HG03066 (cell line): ENCODE results near the gene CD63.

Source experiments
- ATAC-seq: cut with Tn5 transposase; IDR thresholded peaks from one replicate; pipeline ENCODE4 v1.9.1; 2021; ENCODE audit warnings: low read depth; ENCODE audit not compliant: unreplicated experiment

Gene CD63

DNA sequence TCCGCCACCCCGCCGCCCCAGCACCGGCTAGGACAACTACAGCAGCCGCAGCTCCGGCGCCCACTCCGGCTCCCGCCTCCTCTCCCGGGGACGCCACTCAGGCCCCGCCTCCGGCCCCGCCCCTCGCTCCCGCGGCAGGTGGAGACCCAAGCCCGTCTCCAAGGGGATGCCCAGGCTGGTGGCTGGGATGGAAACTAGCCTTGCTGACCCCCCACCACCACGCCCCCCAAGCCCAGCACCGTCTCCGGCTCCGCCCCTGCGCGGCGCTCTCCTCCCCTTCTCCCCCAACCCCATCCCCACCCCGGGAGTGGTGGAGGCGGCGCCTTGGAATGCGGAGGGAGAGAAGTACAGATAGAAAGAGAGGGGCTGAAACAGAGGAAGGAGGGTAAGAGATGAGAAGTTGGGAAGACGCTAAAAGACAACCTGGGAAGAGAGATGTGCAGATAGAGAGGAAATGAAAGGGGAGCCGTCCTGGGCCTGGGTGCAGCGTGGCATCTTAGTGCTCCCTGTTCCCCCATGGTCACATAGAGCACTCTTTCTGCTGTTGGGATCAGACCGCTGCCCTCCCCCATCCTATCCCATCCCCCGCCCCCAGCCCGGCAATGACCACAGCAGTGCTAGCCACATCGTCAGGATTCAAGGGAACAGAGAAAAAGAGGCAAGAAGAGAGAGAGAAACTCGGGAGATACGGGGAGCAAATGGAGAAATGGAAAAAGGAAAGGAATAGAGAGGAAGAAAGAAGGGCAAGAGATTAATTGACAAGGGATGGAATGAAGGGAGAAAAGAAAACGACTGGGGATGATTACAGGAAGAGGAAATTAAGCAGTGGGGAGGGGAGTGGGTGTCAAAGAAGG, 20.7 kb downstream of the CD63 start, which contains the start of gene ITGA7:
ITGA7 (minus strand) TSS at position 64 of the 854 bp plus-strand sequence. CDS start 222 bp downstream, outside the sequence.
- peak; percentile 54 for ATAC-seq

DNA sequence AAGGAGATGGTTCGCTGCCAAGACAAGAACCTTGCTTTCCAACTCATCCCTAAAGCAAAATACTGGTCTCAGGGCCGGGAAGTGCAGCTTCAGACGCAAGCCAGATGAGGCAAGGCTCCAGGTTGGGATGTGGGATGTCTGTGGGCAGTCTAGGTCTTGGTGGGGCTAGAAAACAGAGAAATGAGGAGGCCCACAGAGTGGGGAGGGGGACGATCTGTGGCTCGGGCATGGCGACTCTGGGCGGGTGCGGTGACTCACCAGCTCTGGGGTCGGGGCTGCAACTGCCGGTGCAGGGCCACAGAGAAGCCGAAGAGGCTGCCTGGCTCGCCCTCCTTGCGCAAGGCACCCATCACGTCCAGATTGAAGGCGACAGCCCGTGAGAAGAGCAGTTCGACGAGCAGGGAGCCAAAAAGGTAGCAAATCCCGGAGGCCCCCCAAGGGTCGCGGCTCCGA, 21.6 kb downstream of the CD63 start:
- no peak for ATAC-seq

- ATAC-seq, result no peak
Measured at GRCh38 chr12:55706568-55707218, 22.1 kb downstream of the CD63 start.

- no peak for ATAC-seq
Measured at GRCh38 chr12:55705782-55706402, 22.9 kb downstream of the CD63 start.

DNA sequence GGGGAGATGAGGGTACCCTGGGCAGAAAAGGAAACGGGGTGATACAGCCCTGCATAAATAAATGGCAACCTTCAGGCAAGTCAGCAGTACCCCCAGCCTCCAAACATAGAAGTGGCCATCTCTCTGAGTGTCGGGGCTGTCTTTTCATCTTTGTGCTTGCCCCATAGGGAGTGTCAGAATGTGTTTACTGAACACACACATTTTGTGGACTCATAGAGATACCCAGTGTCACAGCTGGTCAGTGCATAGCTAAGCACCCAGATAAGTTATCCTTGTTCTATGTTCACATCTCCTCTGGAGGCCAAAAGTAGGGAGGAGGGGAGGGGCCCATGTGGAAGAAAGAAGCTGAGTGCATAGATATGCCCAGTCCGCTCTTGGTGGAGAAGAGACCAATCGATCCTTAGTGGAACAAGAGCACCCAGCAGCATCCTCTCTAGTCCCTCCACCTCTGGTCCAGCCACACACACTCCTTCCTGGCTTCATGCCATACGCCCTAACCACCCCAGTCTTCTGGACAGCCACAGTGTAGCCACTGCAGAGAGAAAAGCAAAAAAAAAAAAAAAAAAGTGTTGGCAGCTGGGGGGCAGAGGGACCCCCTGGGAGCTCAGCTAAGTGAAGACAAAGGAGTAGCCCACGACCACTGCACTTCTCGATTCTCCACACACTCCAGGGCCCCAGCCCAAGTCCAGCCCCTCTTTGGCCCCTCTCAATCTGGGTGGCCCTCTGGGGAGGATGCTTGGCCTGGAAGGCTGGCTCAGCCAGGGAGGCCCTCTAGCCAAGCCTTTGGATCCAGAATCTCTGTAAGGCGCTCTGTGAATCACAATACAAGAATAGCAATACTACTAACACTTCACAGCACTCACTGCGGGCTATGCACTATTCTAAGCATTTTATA, 23.7 kb downstream of the CD63 start:
- no peak for ATAC-seq

- ATAC-seq, result no peak
Measured at GRCh38 chr12:55703901-55704761, 24.7 kb downstream of the CD63 start.

DNA sequence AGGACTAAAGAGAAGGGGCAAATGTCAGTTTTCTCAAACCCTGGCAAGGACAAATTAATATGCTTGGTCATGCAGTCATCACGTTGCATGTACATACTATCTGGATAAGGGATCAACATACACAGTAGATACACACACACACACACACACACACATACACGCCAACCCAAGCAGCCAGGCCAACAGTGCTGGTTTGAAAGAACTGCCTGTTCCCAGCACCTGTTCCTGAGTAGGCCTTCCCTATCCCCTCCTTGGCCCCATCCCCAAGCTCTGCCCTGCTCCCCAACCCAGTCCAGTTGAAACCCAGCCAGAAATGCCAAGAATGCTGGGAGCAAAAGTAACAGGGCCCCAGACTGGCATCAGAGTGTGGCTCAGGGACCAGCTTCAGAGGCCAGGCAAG, 25.5 kb downstream of the CD63 start:
- ATAC-seq, result no peak

DNA sequence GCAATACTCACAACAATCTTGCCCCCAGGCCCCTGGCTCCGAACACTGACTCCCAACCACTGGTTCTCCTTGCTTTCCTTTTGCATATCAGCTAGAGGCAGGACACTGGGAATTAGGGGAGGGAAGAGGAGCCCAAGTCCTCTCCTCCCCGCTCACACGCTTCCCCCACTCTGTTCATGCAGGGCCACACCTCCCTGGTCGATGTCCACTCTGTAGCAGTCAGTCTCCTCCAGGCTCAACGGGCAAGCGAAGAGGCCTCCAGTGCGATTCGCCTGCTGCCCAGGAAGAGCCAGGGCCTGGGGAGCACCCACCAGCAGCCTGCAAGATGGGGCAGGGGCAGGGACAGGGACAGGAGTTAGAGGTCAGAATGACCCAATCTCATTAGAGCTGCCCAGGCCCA, 25.9 kb downstream of the CD63 start:
- ATAC-seq, result no peak

DNA sequence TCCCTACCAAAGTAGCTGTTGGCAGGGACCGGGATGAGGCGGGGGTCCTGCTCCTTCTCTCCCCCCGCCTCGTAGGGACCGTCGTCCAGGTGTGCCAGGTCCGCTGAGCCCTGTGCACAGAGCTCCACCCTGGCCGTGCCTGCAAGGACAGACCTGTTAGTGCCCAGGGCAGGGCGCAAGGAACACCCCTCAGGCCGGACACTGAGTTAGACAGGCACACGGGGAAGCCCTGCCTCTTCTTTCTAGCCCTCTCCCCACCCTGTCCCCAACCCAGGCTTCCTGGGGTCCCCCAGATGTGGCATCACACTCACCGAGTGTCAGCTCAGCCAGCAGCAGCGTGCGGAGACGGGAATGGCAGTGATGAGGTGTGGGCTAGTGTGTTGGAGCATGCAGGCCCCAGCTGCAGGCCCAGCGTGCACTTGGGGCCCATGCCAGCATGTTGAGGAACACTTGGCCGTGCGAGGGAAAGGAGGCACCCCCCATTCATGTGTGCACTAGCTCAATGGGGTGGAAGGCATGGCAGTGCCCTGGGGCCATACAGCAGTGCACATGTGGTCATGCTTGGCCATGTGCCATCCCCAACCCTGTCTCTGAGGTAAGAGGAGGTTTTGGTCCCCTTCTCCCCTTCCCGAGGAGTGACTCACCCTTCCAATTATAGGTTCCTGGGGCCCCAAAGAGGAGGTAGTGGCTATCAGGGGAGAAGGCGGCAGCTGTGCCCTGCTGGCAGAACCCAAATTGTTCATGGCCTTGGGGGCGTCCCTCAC, 28.4 kb downstream of the CD63 start:
- ATAC-seq, result no peak

DNA sequence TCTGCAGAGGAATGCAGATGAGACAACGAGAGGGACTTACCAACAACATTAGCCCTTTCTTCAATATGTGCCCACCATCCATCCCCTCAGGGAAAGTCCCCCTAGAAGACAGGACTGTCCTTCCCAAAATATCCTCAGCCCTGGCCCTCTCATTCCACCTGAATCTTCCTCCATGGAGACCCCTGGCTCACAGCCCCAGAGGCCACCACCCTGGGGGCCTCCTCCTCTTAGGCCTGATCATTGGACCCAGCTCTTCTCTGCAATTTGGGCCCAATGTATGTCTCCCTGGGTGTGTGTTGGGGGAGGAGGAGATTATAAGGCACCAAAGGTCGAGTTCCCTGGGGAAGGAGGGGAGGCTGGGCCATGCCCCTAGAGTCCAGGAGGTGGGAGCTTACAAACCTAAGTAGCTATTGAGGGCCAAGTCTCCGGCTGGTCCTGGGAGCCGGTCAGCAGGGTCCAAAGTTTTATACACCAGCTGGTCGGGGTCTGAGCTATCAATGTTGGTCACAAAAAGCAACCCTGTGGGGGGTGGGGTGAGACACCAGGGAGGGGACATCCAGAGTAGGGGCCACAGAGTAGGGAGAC, 29.2 kb downstream of the CD63 start:
- ATAC-seq, result no peak

DNA sequence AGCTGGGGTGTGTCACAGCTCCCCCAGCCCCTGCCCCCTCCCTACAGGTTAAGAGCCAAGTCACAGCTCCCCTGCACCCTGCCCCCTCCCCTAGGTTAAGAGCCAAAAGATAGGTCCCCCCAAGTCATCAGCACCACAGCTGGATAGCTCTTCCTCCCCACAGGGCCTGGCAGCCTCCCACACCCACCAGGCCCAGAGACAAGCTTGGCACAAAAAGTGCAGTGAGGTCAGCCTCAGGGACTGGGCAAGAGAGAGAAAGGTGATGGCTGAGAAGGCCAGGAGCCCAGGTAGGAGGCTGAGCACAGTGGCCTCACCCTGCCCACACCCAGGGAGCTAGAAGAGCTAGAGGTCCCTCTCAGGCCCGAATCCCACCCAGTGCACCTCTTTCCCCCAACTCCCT, 29.8 kb downstream of the CD63 start:
- ATAC-seq, result no peak

DNA sequence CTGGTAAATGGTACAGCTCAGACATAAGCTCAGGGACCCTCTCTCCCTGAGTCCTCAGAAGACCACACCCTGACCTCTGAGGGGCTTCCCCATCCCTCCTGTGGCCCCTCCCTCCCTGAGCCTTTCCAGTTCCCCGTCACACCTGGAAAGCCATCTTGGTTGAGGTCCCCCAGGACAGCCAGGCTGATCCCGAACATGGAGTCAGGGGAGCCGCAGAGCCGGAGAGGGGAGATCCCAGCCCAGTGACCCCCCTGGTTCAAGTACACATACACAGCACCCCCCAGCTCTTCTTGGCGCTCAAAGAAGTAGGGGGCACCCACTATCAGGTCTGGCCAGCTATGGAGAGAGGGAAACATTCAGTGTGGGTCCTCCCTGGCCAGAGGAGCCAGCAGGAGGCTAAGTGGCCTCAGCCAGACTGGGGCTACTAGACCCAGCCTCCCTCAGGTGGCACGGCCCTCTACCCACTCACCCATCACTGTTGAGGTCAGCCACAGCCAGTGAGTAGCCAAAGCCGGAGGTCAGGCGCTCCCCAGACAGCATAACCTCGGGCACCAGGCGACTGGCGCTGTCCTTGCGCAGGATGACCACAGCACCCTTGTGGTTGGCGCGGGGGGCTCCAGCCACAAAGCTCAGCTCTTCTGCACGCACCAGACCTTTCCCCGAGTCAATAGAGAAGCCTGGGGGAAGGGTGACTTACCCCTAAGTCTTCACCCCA, 30.4 kb downstream of the CD63 start:
- ATAC-seq, result no peak

DNA sequence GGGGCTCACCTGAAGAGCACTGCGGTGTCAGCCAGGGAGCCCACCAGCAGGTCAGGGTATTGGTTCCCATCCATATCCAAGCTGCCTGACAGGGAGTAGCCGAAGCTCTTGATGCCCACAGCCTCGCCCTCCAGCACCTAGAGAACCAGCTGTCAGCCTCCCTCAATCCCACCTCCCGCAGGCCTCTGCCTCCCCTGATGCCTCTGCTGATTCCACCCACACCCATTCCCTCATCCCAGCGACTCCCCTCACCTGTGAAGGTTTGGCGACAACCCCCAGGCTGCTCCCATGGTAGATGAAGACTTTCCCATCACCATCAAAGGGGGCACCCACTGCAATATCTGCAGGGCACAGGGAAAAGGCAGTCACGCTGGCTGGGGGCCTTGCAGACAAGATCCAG, 31.1 kb downstream of the CD63 start:
- ATAC-seq, result no peak

DNA sequence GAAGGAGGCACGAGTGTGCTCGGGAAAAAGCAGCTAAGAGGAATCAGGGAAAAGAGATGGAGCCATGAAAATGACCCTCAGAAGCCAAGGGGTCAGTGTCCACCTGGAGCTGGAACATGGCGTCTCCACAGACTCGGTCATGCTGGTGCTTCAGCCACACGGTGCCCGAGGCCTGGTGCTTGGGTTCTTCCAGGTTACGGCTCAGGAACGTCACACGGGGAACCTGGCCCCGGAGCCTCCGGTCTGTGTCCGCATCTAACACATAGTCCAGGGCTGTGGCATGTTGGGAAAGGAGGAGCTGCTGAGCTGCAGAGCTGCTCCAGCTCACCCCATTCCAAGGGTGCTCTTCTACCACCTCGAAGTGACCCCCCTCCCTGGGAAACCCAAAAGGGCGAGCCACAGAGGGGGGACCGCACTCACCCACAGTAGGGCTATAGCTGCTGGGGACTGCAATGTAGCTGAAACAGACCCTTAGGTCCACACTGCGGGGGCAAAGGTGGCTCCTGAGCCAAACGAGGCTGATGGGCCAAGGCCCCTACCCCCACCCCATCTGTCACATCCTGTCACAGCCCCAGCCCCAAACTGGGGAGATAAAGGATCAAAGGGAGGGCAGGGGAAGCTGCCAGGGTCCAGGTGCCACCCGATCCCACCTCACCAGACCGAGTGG, 31.9 kb downstream of the CD63 start:
- no peak for ATAC-seq

GRCh38 chr12:55696141-55696540, 32.7 kb downstream of the CD63 start:
- no peak for ATAC-seq

DNA sequence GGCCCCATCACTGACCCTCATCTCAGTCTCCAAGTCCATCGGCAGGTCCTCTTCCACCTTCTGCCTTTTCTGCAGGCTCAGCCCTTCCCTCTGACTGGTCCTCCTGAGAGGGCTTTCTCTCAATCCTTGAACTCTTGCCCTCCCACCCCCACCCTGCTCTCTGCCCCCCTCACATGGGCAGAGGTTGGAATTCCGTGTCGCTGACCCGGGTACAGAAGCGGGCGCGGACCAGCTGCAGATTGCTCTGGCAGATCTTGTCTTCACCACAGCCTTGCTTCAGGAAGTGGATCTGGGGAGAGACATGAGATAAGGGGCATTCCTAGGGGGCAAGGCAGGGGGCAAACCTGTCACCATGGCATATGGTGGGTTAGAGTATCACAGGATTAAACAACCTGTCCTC, 33.5 kb downstream of the CD63 start:
- no peak for ATAC-seq

DNA sequence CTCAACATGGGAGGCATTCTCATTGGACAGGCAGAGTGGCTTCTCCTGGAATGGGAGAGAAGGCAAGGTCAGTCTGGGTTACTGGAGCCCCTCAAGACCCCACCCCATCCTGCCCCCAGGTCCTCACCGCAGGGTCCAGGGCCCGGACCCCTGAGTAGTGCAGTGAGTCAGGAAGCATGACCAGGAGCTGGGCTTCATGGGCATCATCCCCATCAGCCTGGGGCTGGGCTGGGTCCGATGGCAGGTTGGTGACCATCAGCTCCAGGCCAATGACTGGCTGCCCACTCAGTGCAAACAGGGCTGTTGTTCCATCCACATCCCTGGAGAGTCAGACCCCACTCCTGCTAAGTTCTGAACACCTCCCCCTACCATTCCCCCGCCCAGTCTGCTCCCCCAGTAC, 34.2 kb downstream of the CD63 start:
- no peak for ATAC-seq
